Upper lobe of left lung (tissue), 6 donors: ENCODE results near the gene PTPRM. TPM values are rescaled to one million over a fixed set of nuclear protein-coding genes. Genes with fewer than 3 reads are reported as not detected.
A peak's percentile ranks its signal among the peaks of the same experiment; 100 is the strongest.

Experiments used
- ATAC-seq, 2 donors: fragments of 200-7000 bp; cut with Tn5 transposase; one replicate each; pipeline ENCODE4 v1.9.1; 2022; ENCODE audit warnings: mild to moderate bottlenecking in 2 of 2, moderate library complexity in 2 of 2; ENCODE audit not compliant: low FRiP score in 2 of 2
- DNase-seq, 2 donors: peaks; one replicate each; pipeline ENCODE4 v3.0.0-alpha.2; 2019 to 2020
- H3K27ac ChIP-seq, 4 donors: fragments of 200-600 bp; sonication (generic); one replicate each; pipeline ENCODE4 v1.5.1; 2016 to 2019
- H3K27me3 ChIP-seq, 4 donors: fragments of 200-600 bp; sonication (generic); one replicate each; pipeline ENCODE4 v1.5.1; 2017 to 2019
- H3K36me3 ChIP-seq, 4 donors: fragments of 200-600 bp; sonication (generic); one replicate each; pipeline ENCODE4 v1.5.1; 2016 to 2019
- H3K4me1 ChIP-seq, 4 donors: fragments of 200-600 bp; sonication (generic); one replicate each; pipeline ENCODE4 v1.5.1; 2018 to 2019
- H3K4me3 ChIP-seq, 4 donors: fragments of 200-600 bp; sonication (generic); one replicate each; pipeline ENCODE4 v1.5.1; 2017 to 2019; ENCODE audit warnings: mild to moderate bottlenecking in 2 of 4, moderate library complexity in 1 of 4
- H3K9me3 ChIP-seq, 4 donors: fragments of 200-600 bp; sonication (generic); one replicate each; pipeline ENCODE4 v1.5.1; 2018 to 2019
- CTCF ChIP-seq, 6 experiments: fragments of 450-650 bp in 4 of 6; fragments of 200-600 bp in 2 of 6; sonication (generic) in 2 of 6; IDR thresholded peaks; one replicate each; pipeline ENCODE4 v1.5.1; 2016 to 2019; ENCODE audit warnings: antibody characterized with exemption in 6 of 6
- EP300 ChIP-seq, 4 donors: sonication (generic); formaldehyde crosslinking; IDR thresholded peaks; one replicate each; pipeline ENCODE4 v1.5.1; 2017; ENCODE audit warnings: antibody characterized with exemption in 4 of 4, control low read depth in 2 of 4
- POLR2A ChIP-seq, 4 donors: fragments of 450-650 bp; IDR thresholded peaks; one replicate each; pipeline ENCODE4 v1.5.1; 2016 to 2017; ENCODE audit warnings: antibody characterized with exemption in 4 of 4, mild to moderate bottlenecking in 2 of 4
- POLR2AphosphoS5 ChIP-seq, 2 donors: sonication (generic); formaldehyde crosslinking; IDR thresholded peaks; one replicate each; pipeline ENCODE4 v1.5.1; 2017; ENCODE audit warnings: antibody characterized with exemption in 2 of 2
- WGBS, 2 donors: methylation state at CpG; one replicate each; pipeline ENCODE4 v1.1.5; 2017 to 2018; 5-methylcytosine and 5-hydroxymethylcytosine counted together
- total RNA-seq, 6 donors: library from RNA; depleted of rRNA in 4 of 6; stranded (reverse); fragments of >200 nt in 4 of 6; gene quantifications; one replicate each; pipeline versions ENCODE4 v1.1.0 to v1.2.1, GENCODE V29; 2016 to 2021
- donor health status: DM: no; HTN: no; CAD: no; lungs with moderate emphysema.
- donor health status: DM: no; HTN: yes; CAD: no; lungs with severe emphysema.

The PTPRM gene
- total RNA-seq, 6 donors from 2014 or later: 82.0 to 201 (median 154) TPM

GRCh38 chr18:8045160-8045883 lies 478.2 kb downstream of the PTPRM start:
- no peaks in the 10 kb centered on the region for H3K9me3 ChIP-seq
- H3K4me1 ChIP-seq: peaks cover 0 to 20% (median 2%) of the 10 kb centered on the region in 4 donors
- ATAC-seq: no peak
- H3K27me3 ChIP-seq: peaks cover 0 to 2% (median 0%) of the 10 kb centered on the region in 4 donors
- no peak for DNase-seq
- WGBS, 2 donors: 97 to 99% methylated on average over 8 of the region's 8 CpGs
- H3K36me3 ChIP-seq: no peaks in the 10 kb centered on the region
- TF ChIP-seq CTCF (IDR thresholded peaks at IDR 0.05): no peak
- TF ChIP-seq EP300 (IDR thresholded peaks at IDR 0.05): no peak
- no peak for TF ChIP-seq POLR2A (IDR thresholded peaks at IDR 0.05)
- TF ChIP-seq POLR2AphosphoS5 (IDR thresholded peaks at IDR 0.05): no peak
- H3K4me3 ChIP-seq: no peak overlapping the region
- H3K27ac ChIP-seq: no peak overlapping the region

GRCh38 chr18:8045884-8046281 lies 478.8 kb downstream of the PTPRM start:
- Histone ChIP-seq H3K4me3 (no peak overlapping the region), H3K4me1 (peaks cover 0 to 23% (median 2%) of the 10 kb centered on the region in 4 donors), H3K36me3 (no peaks in the 10 kb centered on the region), H3K27ac (no peak overlapping the region), H3K27me3 (peaks cover 0 to 2% (median 0%) of the 10 kb centered on the region in 4 donors), H3K9me3 (no peaks in the 10 kb centered on the region)
- no peak for ATAC-seq
- no peak for TF ChIP-seq POLR2A (IDR thresholded peaks at IDR 0.05)
- TF ChIP-seq CTCF (IDR thresholded peaks at IDR 0.05): no peak
- no peak for TF ChIP-seq EP300 (IDR thresholded peaks at IDR 0.05)
- no peak for TF ChIP-seq POLR2AphosphoS5 (IDR thresholded peaks at IDR 0.05)
- 87 to 88% methylated on average over 8 of the region's 8 CpGs for WGBS, 2 donors
- no peak for DNase-seq

- Histone ChIP-seq H3K27ac (no peak overlapping the region), H3K4me3 (no peak overlapping the region), H3K9me3 (no peaks in the 10 kb centered on the region), H3K4me1 (peaks cover 0 to 28% (median 4%) of the 10 kb centered on the region in 4 donors), H3K36me3 (no peaks in the 10 kb centered on the region), H3K27me3 (peaks cover 0 to 2% (median 0%) of the 10 kb centered on the region in 4 donors)
- 92 to 96% methylated on average over 5 of the region's 5 CpGs for whole genome bisulfite sequencing, 2 donors
- DNase-seq: no peak
- no peak for ATAC-seq
- TF ChIP-seq POLR2A (IDR thresholded peaks at IDR 0.05): no peak
- no peak for TF ChIP-seq EP300 (IDR thresholded peaks at IDR 0.05)
- no peak for TF ChIP-seq CTCF (IDR thresholded peaks at IDR 0.05)
- TF ChIP-seq POLR2AphosphoS5 (IDR thresholded peaks at IDR 0.05): no peak
Measured at GRCh38 chr18:8046441-8046840, 479.3 kb downstream of the PTPRM start.

GRCh38 chr18:8049147-8049546 lies 482.0 kb downstream of the PTPRM start:
- Histone ChIP-seq H3K36me3 (no peaks in the 10 kb centered on the region), H3K4me1 (peaks cover 0 to 39% (median 9%) of the 10 kb centered on the region in 4 donors), H3K27ac (peak overlapping the region in 2 of 4 donors; percentile 5 to 30), H3K27me3 (peaks cover 0 to under 1% (median 0%) of the 10 kb centered on the region in 4 donors), H3K4me3 (no peak overlapping the region), H3K9me3 (no peaks in the 10 kb centered on the region)
- ATAC-seq (no peak), DNase-seq (no peak)
- 64 to 68% methylated on average over 2 of the region's 2 CpGs for WGBS, 2 donors
- TF ChIP-seq POLR2AphosphoS5 (IDR thresholded peaks at IDR 0.05): no peak
- TF ChIP-seq POLR2A (IDR thresholded peaks at IDR 0.05): no peak
- no peak for TF ChIP-seq CTCF (IDR thresholded peaks at IDR 0.05)
- no peak for TF ChIP-seq EP300 (IDR thresholded peaks at IDR 0.05)
